Superior temporal gyrus (tissue), 1 donor: ENCODE measurements around the gene RASSF6.
"Not testable (repeated sequence)": the region's sequence is repeated elsewhere in the genome, so short reads cannot be mapped to it uniquely, and the experiment has no call there.

Experiments used
- DNase-seq: peaks from one replicate; pipeline ENCODE4 v3.0.0-alpha.2; 2016; ENCODE audit errors: extremely low spot score

The RASSF6 gene, protein sequence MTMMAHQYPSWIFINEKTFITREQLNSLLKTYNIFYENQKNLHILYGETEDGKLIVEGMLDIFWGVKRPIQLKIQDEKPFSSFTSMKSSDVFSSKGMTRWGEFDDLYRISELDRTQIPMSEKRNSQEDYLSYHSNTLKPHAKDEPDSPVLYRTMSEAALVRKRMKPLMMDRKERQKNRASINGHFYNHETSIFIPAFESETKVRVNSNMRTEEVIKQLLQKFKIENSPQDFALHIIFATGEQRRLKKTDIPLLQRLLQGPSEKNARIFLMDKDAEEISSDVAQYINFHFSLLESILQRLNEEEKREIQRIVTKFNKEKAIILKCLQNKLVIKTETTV

DNA sequence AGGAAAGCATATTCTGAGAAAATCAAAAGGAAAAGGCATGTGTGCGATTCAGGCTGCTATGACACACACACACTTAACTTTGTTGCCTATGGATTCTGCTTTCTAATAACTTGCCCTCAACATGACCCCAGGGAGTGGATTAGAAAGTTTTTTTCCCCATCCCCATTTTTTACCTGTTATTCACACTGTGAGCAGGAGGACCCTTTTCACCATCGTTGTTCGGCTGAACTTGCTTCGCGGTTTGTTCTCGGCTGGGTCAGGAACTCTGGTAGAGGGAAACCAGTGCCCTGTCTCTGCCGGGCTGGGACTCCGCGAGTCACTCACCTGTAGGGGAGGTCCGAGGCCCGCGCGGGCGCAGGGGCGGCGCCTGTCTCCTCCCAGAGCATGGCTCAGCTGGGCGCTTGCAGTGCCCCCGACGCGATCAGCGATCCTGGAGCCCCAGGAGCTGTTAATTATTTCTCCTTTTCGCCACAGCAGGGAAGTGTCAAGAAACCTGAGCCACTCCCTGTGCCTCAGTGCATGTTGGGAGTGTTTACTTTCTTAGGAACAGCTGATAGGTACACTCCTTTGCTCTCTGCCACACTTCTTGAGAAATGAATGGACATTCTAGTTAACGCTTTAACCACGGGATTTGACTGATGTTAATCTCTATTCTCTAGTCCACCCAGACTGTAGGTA lies at the start of gene RASSF6:
RASSF6 (minus strand) TSS at position 322 of the 678 bp plus-strand sequence. CDS start 8,641 bp downstream, outside the sequence.
- DNase-seq = no peak

DNA sequence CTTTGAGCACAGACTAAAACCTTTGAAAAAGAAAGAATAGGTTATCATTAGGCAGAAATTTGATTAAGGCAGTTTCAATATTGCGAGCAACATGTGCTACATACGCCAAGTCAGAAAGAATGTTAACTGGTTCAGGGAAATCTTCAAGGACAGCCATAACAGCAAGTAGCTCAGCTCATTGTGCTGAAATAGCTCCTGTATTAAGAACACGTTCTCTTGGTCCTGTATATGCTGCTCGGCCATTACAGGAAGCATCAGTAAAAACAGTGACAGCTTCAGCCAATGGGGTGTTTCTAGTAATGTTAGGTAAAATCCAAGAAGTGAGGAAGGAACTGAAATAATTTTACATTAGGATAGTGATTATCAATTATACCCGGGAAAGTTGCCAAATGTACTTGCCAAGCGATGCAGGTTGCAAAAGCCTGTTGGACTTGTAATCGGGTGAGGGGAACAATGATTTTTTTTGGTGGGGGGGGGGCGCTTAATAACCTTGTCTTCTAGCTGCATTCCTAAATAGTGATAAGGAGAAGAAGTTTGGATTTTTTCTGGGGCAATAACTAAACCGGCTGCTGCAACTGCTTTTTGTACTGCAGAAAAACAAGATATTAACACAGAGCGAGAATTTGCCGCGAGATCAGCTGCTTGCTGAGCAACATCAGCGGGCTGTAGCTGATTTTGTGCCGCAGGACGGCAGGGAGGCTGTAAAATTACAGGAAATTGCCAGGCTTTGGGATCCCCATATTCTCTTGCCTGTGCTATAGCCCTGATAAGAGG lies 49.4 kb upstream of the RASSF6 start:
- no peak for DNase-seq

DNA sequence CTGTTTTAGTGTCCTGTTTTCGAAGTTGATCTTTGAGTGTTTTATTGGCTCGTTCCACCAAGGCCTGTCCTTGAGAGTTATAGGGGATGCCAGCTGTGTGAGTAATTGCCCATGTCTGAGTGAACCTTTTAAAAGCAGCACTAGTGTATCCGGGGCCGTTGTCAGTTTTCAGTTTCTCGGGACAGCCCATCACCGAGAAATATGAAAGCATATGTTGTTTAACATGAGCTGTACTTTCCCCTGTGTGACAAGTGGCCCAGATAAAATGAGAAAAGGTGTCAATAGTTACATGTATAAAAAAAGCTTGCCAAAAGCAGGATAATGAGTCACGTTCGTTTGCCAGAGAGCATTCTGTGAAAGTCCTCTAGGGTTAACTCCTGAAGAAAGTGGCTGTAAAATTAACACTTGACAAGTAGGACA lies 48.6 kb upstream of the RASSF6 start:
- no peak for DNase-seq

DNA sequence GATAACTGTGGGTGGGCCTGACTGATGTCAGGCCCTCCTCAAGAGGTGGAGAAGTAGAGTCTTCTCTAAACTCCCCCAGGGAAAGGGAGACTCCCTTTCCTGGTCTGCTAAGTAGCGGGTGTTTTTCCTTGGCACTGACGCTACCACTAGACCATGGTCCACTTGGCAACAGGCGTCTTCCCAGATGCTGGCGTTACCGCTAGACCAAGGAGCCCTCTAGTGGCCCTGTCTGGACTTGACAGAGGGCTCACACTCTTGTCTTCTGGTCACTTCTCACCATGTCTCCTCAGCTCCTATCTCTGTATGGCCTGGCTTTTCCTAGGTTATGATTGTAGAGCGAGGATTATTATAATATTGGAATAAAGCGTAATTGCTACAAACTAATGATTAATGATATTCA lies 45.7 kb upstream of the RASSF6 start:
- not testable (repeated sequence) for DNase-seq

DNA sequence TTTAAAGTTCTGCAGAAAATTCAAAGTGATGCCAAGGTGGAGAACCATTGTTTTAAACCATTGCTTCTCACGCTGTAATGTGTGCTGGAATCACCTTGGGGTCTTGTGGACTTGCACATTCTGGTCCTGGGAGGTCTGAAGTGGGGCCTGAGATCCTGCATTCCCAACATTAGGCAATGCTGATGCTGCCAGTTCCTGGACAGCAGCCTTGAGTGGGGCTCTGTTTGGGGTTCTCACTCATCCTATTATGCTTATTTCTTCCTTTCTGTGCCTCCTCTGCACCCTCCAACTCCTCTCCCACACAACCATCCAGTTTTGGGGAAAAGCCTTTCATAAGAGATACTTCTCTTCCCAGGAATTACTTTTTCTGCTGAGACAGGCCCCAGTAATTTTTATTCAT lies 44.2 kb upstream of the RASSF6 start:
- DNase-seq = no peak

DNA sequence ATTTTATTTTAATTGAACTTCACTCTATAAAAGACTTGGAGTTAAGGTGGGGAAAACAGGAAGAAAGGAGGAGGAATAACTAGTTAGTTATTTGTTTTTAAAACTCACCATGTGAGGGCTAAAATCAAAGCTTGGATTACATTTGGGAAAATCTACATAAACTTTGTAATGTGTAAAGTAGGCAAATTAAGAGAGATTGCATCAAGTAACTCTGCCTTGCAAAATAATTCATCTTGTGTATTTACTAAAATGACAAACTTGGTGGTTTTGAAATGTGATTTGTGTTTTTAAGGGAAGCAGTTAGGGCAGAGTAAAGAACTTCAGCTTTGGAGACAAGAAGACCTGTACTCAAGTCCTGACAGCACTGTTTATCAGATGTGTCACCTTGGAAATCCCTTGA lies 43.3 kb upstream of the RASSF6 start:
- no peak for DNase-seq

DNA sequence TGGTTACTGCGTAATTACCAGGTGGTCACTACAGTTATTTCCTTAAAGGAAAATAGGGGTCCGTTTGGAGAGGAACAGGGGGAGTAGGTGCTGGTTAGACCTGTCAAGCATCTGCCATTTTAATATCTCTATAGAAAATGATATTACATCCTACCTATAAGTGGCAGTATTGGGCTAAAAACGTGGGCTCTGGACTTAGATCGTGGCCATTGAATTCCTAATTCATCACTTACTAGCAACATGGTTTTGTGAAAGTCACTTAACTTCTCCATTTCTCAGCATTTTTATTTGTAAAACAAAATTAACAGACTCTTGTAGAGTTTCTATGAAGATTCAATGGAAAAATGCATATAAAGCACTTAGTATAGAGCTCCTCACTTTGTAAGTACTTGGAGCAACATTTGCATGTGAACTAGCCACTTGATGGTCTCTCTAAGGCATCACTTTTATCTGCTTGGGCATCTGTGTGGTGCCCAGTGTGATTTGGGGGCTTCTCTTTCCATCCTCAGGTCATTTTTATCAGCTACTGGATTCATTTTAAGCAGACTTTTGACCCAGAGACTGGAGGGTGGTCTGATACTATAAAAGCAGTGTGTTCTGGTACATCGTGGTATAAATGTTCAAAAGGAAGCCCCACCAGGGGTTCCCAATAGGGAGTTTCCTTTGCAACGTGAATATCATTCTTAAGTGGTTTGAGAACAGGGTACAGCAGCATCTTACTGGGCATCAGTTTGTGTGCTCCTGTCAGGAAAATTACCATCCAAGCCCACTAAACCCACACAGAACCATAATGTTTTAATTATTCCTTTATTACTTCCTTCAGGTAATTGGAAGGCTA lies 42.7 kb upstream of the RASSF6 start:
- peak; percentile 47 for DNase-seq

DNA sequence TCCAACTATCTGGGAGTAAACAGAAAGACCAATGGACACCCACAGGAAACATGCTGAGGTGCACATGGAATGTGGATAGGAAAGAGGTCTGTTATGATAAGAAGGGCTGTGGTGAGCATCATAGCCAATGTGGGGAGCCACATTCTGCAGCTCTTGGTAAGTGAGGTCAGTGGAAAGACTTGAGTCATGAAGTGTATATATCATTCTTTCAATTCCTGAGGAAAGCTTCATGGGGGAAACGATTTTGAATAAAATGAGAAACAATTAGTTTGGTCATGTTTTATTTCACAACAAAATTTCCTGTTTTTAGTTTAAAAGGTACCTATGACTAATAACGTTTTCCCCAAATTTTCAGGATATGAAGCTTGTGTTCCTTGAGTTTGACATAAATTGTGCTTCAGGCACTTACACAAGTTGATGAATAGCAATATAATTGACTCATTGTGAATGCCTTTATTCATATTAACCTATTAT lies 41.4 kb upstream of the RASSF6 start:
- no peak for DNase-seq

DNA sequence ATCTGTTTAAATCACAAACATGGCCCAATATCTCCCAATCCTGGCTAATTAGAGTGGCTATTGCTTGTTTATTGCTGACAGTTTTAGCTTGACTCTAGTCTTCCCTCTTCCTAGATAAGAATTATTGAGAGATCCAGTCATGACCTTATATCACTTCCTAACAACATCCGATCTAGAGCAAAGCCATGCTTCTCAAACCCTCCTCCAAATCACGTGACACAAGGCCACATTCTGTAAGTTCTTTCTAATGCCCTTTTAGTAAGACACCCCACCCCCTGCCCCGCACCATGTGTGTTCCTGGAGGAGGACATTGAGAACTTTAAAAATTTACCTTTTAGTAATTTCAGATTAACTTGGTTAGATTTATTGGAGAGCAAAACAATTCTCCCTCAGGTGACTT lies 40.6 kb upstream of the RASSF6 start:
- no peak for DNase-seq

DNA sequence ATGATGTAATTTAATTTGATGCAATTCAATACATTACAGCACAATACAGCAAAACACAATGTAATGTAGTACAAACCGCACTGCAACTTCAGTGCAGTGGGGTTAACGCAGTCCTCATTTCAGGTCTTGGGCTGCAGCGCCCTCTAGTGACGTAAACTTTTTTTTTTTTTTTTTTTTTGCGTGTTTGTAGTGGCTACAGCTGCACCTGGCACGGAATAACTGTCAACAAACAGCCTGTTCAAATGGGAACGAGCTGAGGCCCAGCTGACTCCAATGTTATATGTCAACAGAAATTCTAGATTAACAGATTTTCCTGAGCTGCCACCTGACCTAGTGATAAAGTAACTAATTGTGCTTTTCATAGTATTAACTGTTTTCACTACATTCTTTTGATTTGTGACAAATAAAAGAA lies 33.5 kb upstream of the RASSF6 start:
- peak; percentile 98 for DNase-seq

DNA sequence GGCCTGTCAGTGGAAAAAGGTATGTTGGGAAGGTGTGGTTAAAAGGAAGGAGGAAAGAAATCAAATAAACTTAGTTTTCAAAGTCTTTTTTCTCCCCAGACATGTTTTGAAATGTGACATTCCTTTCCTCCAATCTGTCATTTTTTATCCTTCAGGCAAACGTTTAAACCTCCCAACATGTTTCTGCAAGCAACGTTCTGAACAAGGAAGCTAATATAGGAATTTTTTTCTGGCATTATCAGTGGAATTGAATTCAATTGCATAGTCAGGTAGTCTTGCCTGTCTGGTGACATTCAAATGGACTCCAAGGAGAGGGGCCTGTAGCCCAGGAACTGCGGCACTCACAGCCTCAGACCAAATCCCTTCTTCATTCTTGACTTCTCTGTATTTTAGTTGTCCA lies 30.0 kb upstream of the RASSF6 start:
- DNase-seq = no peak

DNA sequence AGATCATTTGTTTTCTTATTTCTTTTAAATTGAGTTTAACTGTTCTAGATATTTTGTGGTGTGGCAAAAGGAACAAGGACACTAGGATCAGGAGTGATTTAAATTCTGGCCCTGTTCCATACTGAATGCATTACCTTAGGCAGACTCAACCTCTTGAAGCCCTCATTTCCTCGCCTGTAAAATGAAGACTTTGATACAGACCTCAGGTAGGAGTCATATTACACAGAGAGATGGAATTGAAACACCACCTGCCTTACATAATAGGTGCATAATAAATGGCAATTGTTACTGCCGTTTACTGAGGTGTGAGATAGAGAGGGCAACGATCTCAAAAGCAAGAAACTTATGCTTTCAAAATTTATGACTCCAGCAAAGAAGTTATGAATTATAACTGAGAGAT lies 28.2 kb upstream of the RASSF6 start:
- no peak for DNase-seq

DNA sequence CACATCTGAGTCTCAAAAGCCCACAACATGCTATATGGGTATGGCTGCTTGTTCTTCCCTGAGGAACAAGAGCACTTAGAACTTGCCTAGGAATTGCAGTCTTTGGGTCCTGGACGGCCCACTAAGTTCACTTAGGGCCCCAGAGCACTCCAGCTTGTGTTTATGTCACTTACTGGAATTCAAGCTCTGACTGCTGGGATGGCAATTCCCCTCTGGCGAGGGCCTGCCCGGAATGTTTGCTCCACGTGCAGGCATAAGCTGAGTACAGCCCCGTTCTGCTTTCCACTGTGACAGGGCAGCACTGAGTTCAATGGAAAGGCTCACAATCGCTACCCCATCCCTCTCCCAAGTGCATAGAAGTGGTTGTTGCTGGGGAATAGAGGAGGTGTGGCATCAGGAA lies 25.9 kb upstream of the RASSF6 start:
- DNase-seq = no peak

DNA sequence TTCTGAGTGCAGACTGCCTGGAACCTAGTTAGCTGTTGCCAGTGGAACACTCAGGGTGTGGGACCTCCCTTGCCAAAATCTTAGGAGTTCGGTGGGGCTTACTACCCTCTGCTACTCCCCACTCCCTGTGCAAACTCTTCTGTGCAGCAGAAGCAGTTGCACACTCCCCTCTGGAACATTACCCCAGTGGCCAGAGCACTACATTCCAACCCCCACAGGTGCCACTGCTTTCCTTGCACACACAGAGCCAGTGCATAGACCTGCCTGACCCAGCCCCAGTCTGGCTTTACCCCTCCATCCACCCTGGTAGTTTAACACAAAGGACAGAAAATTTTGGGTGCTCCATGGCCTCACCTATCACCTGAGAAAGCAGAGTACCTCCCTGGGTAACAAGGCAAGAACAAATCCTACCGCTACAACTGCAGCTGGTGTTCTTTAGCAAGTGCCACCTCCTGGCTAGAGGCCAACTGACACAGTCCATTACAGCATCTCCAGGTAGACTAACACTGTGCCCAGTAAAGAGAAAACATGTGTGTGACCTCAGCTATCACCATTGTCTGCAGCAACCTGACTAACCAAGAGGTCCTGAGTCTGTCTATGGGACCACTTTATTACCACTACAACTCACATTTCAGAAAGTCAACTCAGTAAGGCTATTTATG lies 11.5 kb upstream of the RASSF6 start:
- no peak for DNase-seq

DNA sequence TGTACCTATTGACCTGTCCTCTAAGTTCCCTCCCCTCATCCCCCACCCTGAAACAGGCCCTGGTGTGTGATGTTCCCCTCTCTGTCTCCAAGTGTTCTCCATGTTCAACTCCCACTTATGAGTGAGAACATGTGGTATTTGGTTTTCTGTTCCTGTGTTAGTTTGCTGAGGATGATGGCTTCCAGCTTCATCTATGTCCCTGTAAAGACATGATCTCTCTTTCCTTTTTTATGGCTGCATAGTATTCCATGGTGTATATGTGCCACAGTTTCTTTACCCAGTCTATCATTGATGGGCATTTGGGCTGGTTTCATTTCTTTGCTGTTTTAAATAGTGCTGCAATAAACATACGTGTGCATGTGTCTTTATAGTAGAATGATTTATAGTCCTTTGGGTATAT lies 8.6 kb upstream of the RASSF6 start:
- DNase-seq = not testable (repeated sequence)

DNA sequence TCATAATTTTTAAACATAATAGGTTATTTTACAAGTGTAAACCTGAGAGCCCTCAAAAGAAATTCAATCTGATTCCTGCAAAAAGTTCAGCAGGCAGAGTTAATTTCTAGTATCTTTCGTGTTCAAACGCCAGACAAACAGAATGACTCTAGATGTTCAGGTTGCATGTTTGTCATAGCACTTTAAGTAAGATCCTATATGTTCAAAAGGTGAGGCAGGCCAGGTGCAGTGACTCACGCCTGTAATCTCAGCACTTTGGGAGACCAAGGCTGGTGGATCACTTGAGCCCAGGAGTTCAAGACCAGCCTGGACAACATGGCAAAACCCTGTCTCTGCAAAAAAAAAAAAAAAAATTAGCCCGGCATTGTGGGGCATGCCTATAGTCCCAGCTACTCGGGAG lies 1.1 kb upstream of the RASSF6 start:
- DNase-seq = no peak

DNA sequence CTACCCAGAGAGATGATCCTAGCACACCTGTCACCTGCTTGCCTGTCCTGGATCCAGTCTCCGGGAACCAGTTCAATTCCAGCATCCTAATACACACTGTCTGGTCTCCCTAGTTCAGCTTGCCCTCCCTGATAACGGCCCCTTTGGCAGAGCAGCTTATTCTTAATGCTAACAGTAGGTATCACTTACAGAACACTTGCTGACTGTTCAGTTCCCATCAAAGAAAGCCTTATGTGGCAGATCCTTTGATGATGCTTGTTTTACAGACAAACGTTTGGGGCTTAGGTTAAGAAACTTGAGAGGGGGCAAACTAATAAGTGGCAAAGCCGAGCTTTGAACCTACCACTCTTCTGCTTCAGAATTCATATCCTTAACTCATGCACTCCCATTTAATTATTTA lies 890 bp downstream of the RASSF6 start:
- DNase-seq = no peak

DNA sequence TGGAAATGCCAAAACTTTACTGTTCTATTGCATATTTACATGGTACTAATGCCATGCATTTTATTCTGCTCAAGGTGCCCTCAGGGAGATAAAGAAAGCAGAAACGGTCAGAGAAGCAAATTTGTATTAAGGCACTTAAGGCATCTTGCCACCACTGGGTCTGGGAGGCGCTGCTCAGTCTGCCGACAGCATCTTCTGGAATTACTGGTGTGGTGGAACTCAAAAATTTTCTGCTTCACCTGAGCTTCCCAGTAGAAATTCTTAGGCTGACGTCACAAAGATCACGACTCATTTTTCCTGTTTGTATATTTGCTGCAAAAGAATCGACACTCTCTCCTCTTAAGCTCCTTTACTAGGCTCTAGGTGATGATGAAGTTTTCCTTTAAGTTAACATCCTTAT lies 3.0 kb downstream of the RASSF6 start:
- DNase-seq = no peak

DNA sequence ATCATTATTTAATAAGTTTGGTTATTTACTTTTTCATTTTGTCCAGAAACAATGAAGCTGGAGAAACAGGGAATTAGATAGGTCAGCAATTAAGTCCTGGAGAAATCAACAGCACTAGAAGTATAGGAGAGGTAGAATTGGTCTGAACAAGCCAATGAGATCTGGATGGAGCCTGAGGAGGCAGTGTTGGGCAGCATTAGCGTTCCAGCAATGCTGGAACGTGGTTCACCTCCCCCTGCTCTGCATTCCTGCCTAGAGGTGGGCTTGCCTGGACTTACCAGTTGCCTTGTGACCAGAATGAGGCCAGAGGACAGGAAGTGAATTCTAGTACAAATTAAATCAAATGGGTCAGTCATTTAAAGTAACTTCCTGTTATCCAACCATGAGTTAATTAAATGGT lies 4.6 kb downstream of the RASSF6 start:
- DNase-seq = no peak

DNA sequence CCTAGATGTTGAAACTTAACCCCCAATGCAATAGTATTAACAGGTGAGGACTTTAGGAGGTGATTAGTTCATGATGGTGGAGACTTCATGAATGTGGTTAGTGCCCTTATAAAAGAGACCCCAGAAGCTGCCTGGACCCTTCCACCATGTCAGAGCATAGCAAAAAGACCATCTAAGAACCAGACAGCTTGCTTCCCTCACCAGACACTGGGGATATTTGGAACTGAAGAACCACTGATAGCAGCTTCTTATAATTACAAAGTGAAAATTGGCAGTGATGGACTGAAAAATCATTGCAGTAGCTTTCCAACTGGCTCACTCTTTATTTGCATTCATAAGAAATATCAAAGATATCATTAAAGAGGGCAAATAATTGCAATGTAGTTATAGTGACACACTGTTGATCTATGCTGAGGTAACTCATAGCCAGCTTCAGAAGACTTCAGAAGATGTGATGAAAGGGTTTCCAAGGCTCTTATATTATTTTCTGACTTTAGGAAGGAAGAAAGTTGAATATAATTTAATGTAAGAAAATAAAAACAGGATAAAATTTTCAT lies 5.8 kb downstream of the RASSF6 start:
- DNase-seq = no peak

DNA sequence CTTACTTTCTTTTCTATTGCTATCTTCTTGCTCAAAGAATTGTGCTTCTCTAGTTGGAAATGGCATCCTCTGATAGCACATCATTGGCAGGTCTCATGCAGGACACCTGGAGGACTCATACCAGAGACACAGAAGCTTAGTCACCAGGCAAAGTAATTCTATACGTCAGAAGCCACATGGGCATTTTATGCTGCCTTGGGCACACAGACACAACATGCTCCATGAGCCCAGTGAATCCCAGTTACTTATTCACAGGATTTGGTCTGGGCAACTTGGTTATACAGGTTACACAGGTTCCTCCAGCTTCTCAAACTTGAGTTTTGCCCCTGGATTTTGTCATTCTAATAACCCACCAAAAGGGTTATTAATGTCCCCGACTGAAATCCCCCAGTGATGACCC lies 7.1 kb downstream of the RASSF6 start:
- no peak for DNase-seq
